ENCODE data around the gene CMSS1.

DNA sequence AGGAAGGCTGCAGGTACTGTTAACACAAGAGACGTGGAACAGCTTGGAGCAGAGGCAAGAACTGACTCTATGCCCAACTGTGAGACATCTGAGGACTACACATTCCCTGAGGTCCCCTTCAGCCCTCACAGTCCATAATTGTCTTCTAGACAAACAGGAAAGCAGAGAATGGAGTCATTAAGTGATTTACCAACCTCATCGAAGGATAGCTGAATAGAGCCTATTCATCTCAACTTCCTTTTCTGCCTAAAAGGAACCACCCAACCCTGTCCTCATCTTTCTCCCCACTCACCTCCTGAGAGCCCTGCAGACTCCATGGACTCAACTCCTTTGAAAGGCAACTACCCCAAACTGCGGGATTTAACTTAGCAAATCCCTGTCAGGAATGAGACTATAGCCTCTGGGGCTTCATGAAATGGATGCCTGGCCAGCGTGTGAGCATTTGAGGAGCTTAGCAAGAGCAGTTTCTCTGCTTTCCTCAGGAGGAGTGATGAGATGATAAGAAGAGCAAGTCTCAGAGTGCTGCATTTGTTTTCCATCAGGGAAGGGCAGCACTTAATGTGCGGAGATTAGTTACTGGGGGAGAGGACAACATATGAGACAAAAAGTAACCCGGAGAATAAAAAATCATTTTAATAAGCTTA lies 358.1 kb downstream of the CMSS1 start:
- no peak for TF ChIP-seq NFRKB (IDR thresholded peaks at IDR 0.05)
- no peak for TF ChIP-seq SP1 (IDR thresholded peaks at IDR 0.05)
